Measurements from ENCODE around the gene DMRT1.

DNA sequence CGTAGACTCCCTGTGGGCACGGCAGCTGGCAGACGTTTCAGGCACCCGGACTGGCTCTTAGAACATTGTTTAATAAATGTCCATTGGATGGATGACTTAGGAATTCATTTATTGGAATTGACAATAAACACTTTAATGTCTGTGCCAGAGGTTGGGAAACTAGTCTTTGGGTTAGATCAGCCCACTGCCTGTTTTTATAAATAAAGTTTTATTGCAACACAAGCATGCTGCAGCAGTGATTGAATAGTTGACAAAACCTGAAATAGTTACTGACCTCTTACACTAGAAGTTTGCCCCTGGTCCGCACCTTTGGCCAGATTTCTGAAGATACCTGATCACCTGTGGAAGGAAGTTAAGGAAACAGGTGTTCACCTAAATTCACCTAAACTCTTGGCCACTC lies 51.6 kb downstream of the DMRT1 start:
- TF ChIP-seq, protein P1, sequence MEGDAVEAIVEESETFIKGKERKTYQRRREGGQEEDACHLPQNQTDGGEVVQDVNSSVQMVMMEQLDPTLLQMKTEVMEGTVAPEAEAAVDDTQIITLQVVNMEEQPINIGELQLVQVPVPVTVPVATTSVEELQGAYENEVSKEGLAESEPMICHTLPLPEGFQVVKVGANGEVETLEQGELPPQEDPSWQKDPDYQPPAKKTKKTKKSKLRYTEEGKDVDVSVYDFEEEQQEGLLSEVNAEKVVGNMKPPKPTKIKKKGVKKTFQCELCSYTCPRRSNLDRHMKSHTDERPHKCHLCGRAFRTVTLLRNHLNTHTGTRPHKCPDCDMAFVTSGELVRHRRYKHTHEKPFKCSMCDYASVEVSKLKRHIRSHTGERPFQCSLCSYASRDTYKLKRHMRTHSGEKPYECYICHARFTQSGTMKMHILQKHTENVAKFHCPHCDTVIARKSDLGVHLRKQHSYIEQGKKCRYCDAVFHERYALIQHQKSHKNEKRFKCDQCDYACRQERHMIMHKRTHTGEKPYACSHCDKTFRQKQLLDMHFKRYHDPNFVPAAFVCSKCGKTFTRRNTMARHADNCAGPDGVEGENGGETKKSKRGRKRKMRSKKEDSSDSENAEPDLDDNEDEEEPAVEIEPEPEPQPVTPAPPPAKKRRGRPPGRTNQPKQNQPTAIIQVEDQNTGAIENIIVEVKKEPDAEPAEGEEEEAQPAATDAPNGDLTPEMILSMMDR (IDR thresholded peaks at IDR 0.05; ENCODE audit: low read depth, low read length): no peak
- TF ChIP-seq POLR2A (IDR thresholded peaks at IDR 0.05; ENCODE audit: extremely low read depth, insufficient read length): no peak
